COLO668 (cell line): ENCODE results near the gene CCL19.

Experiments
- DNase-seq: peaks from one replicate; lab custom pipeline; 2025; ENCODE audit not compliant: unreplicated experiment; lab: John Stamatoyannopoulos, UW

Gene CCL19

GRCh38 chr9:34664281-34665066, 26.6 kb downstream of the CCL19 start:
- DNase-seq: peak; percentile 67

GRCh38 chr9:34663303-34663605, 27.8 kb downstream of the CCL19 start:
- no peak for DNase-seq

GRCh38 chr9:34662526-34663302, 28.4 kb downstream of the CCL19 start, which contains the start of gene CCL27:
TSS of gene CCL27 (minus strand) at chr9:34662657. CDS start at chr9:34662633, 24 bp downstream.
- no peak for DNase-seq

GRCh38 chr9:34659592-34660253, 31.4 kb downstream of the CCL19 start:
- peak; percentile 86 for DNase-seq

- no peak for DNase-seq
Observed at GRCh38 chr9:34658461-34658860, 32.6 kb downstream of the CCL19 start.

GRCh38 chr9:34656992-34657391, 34.1 kb downstream of the CCL19 start:
- no peak for DNase-seq

GRCh38 chr9:34655394-34655793, 35.7 kb downstream of the CCL19 start:
- DNase-seq: no peak

GRCh38 chr9:34654323-34655051, 36.6 kb downstream of the CCL19 start:
- no peak for DNase-seq

GRCh38 chr9:34653151-34654072, 37.7 kb downstream of the CCL19 start:
- DNase-seq: no peak

- DNase-seq: no peak
Observed at GRCh38 chr9:34652602-34653000, 38.5 kb downstream of the CCL19 start.

GRCh38 chr9:34651876-34652601, 39.0 kb downstream of the CCL19 start, which contains the start of gene IL11RA:
TSS of gene IL11RA (plus strand) at chr9:34652185. CDS start at chr9:34655218, 3,033 bp downstream.
- peak; percentile 16 for DNase-seq

- no peak for DNase-seq
Observed at GRCh38 chr9:34651321-34651720, 39.8 kb downstream of the CCL19 start.

GRCh38 chr9:34650816-34651215, 40.3 kb downstream of the CCL19 start:
- DNase-seq: no peak

- DNase-seq: no peak
Observed at GRCh38 chr9:34648673-34649072, 42.4 kb downstream of the CCL19 start.

GRCh38 chr9:34647651-34648050, 43.4 kb downstream of the CCL19 start:
- DNase-seq: no peak

- no peak for DNase-seq
Observed at GRCh38 chr9:34647084-34647403, 44.0 kb downstream of the CCL19 start.

- DNase-seq: peak; percentile 95
Observed at GRCh38 chr9:34646211-34647083, 44.6 kb downstream of the CCL19 start, which contains the start of gene GALT. TSS of gene GALT (plus strand) at chr9:34646675. CDS start at chr9:34646705, 30 bp downstream.

GRCh38 chr9:34644766-34645314, 46.2 kb downstream of the CCL19 start:
- no peak for DNase-seq
